Measurements from ENCODE around the gene TUSC2.

The TUSC2 gene

DNA sequence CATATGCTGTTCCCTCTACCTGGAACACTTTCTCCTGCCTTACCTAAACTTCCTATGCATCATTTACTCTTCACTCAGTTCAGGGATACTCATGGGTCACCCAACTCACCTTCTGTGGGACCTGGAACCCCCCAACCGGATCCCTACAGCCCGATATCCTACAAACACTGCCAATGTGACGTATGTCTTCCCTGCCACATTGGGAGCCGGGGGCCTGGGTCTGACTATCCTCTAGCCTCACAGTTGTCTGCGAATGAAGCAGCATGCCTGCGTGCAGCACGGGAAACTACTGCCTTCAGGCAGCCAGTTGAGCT lies 22.1 kb upstream of the TUSC2 start:
- in situ Hi-C loops (cut with MboI; ENCODE audit: low sequenced_read_pairs, unreplicated experiment) = no loop called here
- DNase-seq (ENCODE audit: low spot score) = no peak
- TF ChIP-seq, protein P1, sequence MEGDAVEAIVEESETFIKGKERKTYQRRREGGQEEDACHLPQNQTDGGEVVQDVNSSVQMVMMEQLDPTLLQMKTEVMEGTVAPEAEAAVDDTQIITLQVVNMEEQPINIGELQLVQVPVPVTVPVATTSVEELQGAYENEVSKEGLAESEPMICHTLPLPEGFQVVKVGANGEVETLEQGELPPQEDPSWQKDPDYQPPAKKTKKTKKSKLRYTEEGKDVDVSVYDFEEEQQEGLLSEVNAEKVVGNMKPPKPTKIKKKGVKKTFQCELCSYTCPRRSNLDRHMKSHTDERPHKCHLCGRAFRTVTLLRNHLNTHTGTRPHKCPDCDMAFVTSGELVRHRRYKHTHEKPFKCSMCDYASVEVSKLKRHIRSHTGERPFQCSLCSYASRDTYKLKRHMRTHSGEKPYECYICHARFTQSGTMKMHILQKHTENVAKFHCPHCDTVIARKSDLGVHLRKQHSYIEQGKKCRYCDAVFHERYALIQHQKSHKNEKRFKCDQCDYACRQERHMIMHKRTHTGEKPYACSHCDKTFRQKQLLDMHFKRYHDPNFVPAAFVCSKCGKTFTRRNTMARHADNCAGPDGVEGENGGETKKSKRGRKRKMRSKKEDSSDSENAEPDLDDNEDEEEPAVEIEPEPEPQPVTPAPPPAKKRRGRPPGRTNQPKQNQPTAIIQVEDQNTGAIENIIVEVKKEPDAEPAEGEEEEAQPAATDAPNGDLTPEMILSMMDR (IDR thresholded peaks at IDR 0.05; ENCODE audit: borderline replicate concordance, control extremely low read depth, extremely low read depth, insufficient read depth, missing control alignments) = no peak

DNA sequence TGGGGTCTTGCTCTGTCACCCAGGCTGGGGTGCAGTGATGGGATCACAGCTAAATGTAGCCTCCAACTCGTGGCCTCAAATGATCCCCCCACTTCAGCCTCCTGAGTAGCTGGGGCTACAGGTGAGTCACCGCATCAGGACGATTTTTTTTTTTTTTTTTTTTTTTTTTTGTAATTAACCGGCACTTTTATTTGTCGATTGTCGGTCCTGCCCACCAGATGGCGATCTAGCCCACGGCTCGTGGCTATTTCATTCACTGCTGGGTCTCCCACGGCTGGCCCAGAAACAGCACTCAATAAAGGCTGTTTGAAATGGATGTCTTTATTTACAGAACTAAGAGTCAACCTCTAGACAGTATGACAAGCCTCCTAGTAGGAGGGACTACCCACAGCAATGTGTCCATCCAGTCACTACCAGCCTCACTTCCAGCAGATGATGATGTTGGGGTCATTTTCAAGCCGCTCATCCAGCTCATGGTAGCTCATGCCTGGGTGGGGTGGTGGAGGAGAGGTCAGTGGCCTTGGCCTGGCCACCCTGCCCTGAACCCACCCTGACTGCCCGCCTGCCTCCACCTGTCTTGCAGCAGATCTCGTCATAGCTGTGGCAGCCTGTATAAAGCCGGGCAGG lies 19.3 kb upstream of the TUSC2 start:
- DNase-seq (ENCODE audit: low spot score) = peak; percentile 73
- in situ Hi-C loops (cut with MboI; ENCODE audit: low sequenced_read_pairs, unreplicated experiment) = no loop called here

DNA sequence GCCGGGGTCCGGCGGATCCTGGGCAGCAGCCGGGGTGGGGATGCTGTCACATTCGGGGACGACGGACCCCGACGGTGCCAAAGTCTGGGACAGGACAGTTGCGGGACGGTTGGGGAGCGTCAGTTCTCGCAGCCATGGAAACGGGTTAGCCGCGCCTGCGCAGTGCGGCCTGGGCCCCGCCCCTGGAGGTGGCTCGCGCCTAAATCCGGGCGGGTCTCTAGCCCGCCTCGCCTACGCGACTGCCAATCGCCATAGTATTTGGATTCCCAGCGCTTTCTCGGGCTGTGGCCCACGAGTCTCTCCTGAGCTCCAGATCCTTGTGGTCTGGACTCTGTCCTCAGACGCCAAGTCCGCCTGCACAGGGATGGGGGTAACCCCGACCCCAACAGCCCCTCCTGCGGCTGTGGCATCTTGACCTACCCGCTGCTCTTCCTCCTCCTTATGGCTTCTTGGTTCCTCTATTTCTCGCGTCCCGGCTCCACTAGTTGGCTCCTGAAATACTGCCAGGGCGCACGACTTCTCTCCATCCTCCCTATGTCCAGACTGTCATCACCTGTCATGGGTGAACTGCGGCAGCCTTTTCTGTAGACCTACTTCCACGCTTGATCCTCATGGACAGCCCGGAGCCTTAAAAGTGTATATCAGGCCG lies 17.7 kb upstream of the TUSC2 start, which contains the start of gene ZMYND10:
Gene ZMYND10, minus strand, starts transcription at position 147 of the 649 bp plus-strand sequence. CDS start 153 bp downstream, outside the sequence.
- in situ Hi-C loops (cut with MboI; ENCODE audit: low sequenced_read_pairs, unreplicated experiment) = no loop called here
- DNase-seq (ENCODE audit: low spot score) = peak; percentile 89
- TF ChIP-seq, protein P1 (IDR thresholded peaks at IDR 0.05; ENCODE audit: borderline replicate concordance, control extremely low read depth, extremely low read depth, insufficient read depth, missing control alignments) = no peak

More for the DNA sequence above, 19.3 kb upstream of the TUSC2 start:
- TF ChIP-seq, protein P1 (IDR thresholded peaks at IDR 0.05; ENCODE audit: borderline replicate concordance, control extremely low read depth, extremely low read depth, insufficient read depth, missing control alignments) = peak; percentile 51

DNA sequence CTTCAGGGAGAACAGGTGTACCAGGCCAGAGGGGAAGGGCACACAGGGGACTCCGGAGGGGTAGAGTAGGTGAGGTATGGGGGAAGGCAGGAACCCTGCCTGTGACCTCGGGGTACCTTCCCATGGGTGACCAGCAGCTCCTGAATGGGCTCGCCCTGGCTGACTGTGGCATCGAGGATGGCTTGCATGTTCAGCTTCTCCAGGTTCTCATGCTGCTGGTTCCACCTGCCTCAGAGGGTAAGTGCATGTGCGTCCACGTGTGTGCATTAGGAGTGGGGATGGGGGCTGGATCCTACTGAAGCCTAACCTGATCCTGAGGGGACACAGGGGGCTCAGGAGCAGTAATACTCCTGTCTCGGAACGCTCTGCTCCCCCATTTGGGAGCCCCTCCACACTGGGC lies 17.0 kb upstream of the TUSC2 start:
- DNase-seq (ENCODE audit: low spot score) = no peak
- TF ChIP-seq, protein P1 (IDR thresholded peaks at IDR 0.05; ENCODE audit: borderline replicate concordance, control extremely low read depth, extremely low read depth, insufficient read depth, missing control alignments) = no peak
- in situ Hi-C loops (cut with MboI; ENCODE audit: low sequenced_read_pairs, unreplicated experiment) = no loop called here

DNA sequence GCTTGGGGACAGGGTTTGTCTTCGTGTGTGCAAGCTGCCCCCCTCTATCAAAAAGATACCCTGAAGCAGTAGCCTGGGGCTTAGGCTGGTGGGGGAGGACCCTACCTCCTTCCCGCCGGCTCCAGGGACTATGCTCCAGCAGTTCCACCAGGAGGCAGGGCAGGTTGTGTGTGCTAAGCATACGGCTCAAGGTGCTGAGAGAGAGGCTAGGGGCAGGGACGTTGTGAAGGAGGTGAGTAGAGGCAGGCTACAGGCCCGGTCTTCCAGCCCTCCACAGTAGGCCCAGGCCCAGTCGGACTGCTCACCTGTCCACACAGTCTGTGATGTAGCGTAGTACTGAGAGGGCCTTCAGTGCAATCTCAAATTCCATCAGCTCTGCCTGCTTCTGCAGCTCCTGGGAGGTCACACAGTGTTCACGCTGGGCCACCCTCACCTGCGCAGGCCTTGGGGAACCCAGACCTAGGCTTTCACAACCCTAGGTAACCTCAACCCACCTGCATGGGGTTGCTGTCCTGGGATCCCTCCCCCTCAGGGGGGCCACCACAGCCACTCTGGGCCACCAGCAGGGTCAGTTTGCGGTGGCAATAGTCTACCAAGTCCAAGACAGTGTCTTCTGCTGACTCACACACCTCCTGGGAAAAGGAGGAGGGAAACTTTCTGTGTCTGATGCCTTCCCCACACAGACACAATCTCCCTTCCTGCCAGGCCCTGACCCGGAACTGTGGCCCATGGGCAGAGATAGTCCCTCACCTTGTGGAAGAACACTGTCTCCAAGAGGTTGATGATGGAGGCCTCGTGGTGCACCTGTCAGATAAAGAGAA lies 15.0 kb upstream of the TUSC2 start:
- in situ Hi-C loops (cut with MboI; ENCODE audit: low sequenced_read_pairs, unreplicated experiment) = no loop called here
- no peak for DNase-seq (ENCODE audit: low spot score)

More for the DNA sequence above, 15.0 kb upstream of the TUSC2 start:
- TF ChIP-seq, protein P1 (IDR thresholded peaks at IDR 0.05; ENCODE audit: borderline replicate concordance, control extremely low read depth, extremely low read depth, insufficient read depth, missing control alignments) = no peak

Measured in GM13976 (cell line).